Thyroid gland (tissue), 4 donors: Measurements from ENCODE around the gene ZNF143. TPM values are rescaled to one million over a fixed set of nuclear protein-coding genes. Genes with fewer than 3 reads are reported as not detected.

ENCODE experiments used
- DNase-seq, 2 donors: peaks; one replicate each; pipeline ENCODE4 v3.0.0-alpha.2; 2019
- H3K27ac ChIP-seq, 3 donors: fragments of 200-600 bp; sonication (generic); 1 replicate in 2 of 3; 2 replicates in 1 of 3; pipeline ENCODE4 v1.5.1; 2016 to 2019; ENCODE audit warnings: mild to moderate bottlenecking in 1 of 3, moderate library complexity in 1 of 3
- H3K27me3 ChIP-seq: fragments of 200-600 bp; sonication (generic); one replicate; pipeline ENCODE4 v1.5.1; 2019
- H3K36me3 ChIP-seq, 2 donors: fragments of 200-600 bp; sonication (generic); one replicate each; pipeline ENCODE4 v1.5.1; 2016 to 2019
- H3K4me1 ChIP-seq, 2 donors: fragments of 200-600 bp; sonication (generic); one replicate each; pipeline ENCODE4 v1.5.1; 2017 to 2019
- H3K4me3 ChIP-seq, 3 donors: fragments of 200-600 bp; sonication (generic); replicated peaks in 1 of 3; 1 replicate in 2 of 3; 2 replicates in 1 of 3; pipeline ENCODE4 v1.5.1; 2016; ENCODE audit warnings: mild to moderate bottlenecking in 1 of 3
- H3K9me3 ChIP-seq: fragments of 200-600 bp; sonication (generic); one replicate; pipeline ENCODE4 v1.5.1; 2017
- POLR2A ChIP-seq, 2 donors: fragments of 450-650 bp; IDR thresholded peaks; one replicate each; pipeline ENCODE4 v1.6.1; 2017; ENCODE audit warnings: antibody characterized with exemption in 2 of 2, mild to moderate bottlenecking in 2 of 2, moderate library complexity in 1 of 2
- WGBS, 2 donors: methylation state at CpG; one replicate each; pipeline ENCODE4 v1.1.5; 2017; 5-methylcytosine and 5-hydroxymethylcytosine counted together
- intact Hi-C: fragments of 100-400 bp; cut with DNase I; formaldehyde crosslinking; loops from one replicate; pipeline ENCODE4 v1.15.1; 2023
- total RNA-seq, 4 donors: library from RNA; depleted of rRNA; stranded (reverse); fragments of >200 nt; gene quantifications; one replicate each; pipeline ENCODE4 v1.2.3, GENCODE V29; 2016
- TF ChIP-seq, protein P1 (sequence below), 6 experiments: fragments of 200-600 bp in 3 of 6; fragments of 450-650 bp in 3 of 6; sonication (generic) in 3 of 6; IDR thresholded peaks; one replicate each; pipeline ENCODE4 v1.5.1; 2016 to 2019; ENCODE audit warnings: antibody characterized with exemption in 6 of 6, mild to moderate bottlenecking in 2 of 6, inconsistent platforms in 1 of 6, moderate library complexity in 1 of 6

Gene ZNF143
- total RNA-seq, 4 donors from 2014 or later = 16.3 to 26.1 (median 21.1) TPM

DNA sequence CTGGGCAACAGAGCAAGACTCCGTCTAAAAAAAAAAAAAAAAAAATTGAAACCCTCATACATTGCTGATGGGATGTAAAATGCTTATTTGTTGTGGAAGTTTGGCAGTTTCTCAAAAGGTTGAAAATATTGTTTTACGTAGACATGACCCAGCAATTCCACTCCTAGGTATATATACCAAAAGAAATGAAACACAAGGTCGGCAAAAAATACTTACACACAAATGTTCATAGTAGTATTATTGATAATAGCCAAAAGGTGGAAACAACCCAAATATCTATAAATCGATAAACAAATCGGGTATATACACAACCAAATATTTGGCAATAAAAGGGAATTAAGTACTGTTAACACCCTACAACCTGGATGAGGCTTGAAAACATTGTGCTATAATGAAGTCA lies 5.1 kb upstream of the ZNF143 start:
- intact Hi-C loops = no loop called here
- no peak overlapping the region for H3K4me3 ChIP-seq
- H3K27me3 ChIP-seq = no peaks in the 10 kb centered on the region
- H3K4me1 ChIP-seq = peaks cover 4% of the 10 kb centered on the region in 2 donors
- no peak overlapping the region for H3K27ac ChIP-seq
- DNase-seq = no peak
- no peaks in the 10 kb centered on the region for H3K36me3 ChIP-seq
- 93 to 94% methylated on average over 5 of the region's 5 CpGs for WGBS, 2 donors
- TF ChIP-seq, protein P1, sequence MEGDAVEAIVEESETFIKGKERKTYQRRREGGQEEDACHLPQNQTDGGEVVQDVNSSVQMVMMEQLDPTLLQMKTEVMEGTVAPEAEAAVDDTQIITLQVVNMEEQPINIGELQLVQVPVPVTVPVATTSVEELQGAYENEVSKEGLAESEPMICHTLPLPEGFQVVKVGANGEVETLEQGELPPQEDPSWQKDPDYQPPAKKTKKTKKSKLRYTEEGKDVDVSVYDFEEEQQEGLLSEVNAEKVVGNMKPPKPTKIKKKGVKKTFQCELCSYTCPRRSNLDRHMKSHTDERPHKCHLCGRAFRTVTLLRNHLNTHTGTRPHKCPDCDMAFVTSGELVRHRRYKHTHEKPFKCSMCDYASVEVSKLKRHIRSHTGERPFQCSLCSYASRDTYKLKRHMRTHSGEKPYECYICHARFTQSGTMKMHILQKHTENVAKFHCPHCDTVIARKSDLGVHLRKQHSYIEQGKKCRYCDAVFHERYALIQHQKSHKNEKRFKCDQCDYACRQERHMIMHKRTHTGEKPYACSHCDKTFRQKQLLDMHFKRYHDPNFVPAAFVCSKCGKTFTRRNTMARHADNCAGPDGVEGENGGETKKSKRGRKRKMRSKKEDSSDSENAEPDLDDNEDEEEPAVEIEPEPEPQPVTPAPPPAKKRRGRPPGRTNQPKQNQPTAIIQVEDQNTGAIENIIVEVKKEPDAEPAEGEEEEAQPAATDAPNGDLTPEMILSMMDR (IDR thresholded peaks at IDR 0.05) = no peak
- TF ChIP-seq POLR2A (IDR thresholded peaks at IDR 0.05) = no peak
- no peaks in the 10 kb centered on the region for H3K9me3 ChIP-seq

DNA sequence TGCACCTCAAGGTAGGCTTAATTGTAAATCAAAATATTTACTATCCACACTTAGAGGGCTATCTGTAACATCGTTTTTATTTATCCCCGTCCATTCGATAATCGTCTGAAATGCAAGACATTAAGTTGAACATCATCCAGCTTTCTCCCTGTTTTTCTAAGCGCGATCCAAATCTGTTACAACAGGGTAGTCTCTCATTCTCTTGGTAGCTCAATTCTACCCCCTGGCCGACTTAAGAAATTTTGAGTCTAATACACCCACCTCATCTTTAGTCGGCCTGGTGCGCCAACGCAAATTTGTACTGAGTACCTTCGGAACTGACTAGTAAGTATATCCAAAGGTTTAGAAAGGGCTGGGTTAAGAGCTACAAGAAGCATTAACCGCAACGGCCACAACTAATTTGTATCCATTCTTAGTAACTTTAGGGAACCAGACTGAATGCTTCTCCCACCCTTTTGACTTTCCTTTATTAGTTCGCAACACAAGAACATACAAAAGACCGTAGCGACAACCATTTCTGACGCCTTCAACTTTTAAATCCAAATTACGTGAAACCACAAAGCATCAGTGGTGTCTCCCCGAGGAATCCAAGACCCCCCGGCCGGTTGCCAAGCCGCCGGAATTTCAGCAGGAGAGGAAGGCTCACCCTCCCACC lies 1.0 kb upstream of the ZNF143 start:
- Histone ChIP-seq H3K27ac (peak overlapping the region; percentile 96 to 100 (median 97)), H3K9me3 (no peaks in the 10 kb centered on the region), H3K4me3 (peak overlapping the region; percentile 34 to 95 (median 57)), H3K27me3 (no peaks in the 10 kb centered on the region), H3K4me1 (peaks cover 9 to 14% of the 10 kb centered on the region in 2 donors), H3K36me3 (no peaks in the 10 kb centered on the region)
- intact Hi-C loops = no loop called here
- peak; percentile 18 to 21 for DNase-seq
- TF ChIP-seq POLR2A (IDR thresholded peaks at IDR 0.05) = no peak
- TF ChIP-seq, protein P1 (IDR thresholded peaks at IDR 0.05) = no peak
- WGBS, 2 donors = 1 to 2% methylated on average over 23 of the region's 23 CpGs

DNA sequence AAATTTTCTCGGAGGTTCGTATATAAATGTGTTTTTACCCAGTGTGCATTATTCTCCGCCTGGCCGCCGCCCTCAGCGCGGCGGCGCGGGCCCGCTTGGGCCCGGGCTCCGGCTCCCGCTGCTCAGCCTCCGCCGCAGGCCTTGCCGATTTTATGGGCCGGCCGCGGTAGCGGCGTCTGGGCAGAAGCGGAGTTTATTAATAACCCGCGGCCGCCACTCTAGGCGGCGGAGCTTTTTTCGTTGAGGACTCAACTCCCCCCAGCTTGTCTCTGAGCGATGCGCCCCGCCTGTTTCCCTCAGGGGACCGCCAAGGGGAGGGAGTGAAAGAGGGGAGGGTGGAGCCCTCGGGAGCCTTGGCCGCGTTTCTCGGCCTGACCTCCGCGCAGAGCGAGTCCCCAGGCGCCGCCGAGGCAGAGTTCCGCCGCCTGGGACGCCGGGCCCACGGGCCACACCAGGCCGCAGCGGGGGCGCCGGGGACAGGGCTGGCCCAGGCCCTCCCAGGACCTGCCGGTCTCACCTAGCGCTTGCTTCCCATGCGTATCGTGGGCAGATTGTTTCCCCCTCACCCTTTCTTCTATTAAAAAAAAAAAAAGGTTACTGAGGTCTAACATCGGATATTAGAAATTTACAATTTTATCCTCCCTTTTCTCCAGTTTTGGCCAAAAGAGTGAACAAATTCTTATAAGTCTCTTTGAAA lies 399 bp downstream of the ZNF143 start:
- no peaks in the 10 kb centered on the region for H3K27me3 ChIP-seq
- peak overlapping the region; percentile 14 to 74 (median 66) for H3K4me3 ChIP-seq
- no peaks in the 10 kb centered on the region for H3K9me3 ChIP-seq
- peaks cover 9 to 14% of the 10 kb centered on the region in 2 donors for H3K4me1 ChIP-seq
- 0% methylated on average over 25 to 32 of the region's 57 CpGs for WGBS, 2 donors
- intact Hi-C loops = no loop called here
- peak overlapping the region; percentile 98 to 100 (median 100) for H3K27ac ChIP-seq
- no peaks in the 10 kb centered on the region for H3K36me3 ChIP-seq
- DNase-seq = peak; percentile 87 to 90
- TF ChIP-seq, protein P1 (IDR thresholded peaks at IDR 0.05) = peak in 1 of 6 experiments; percentile 13
- TF ChIP-seq POLR2A (IDR thresholded peaks at IDR 0.05) = peak; percentile 81 to 86

DNA sequence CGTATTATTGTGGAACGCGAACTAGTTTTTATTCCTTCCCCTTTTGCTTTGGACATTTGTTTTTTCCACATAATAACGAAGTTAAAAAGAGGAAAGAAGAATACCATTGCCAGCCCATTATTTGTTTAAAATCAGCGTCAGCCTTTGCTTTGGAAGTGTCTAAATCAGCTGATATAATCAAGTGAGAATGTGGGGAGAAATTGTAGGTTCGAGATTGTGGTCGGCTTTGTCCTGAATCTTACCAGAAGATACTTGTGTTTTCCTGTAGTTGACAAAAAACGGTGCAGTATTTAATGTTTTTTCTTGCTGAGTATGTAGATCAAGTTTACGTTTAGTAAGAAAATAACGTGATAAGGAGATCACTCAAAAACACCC lies 935 bp downstream of the ZNF143 start:
- no peaks in the 10 kb centered on the region for H3K27me3 ChIP-seq
- no peaks in the 10 kb centered on the region for H3K36me3 ChIP-seq
- TF ChIP-seq, protein P1 (IDR thresholded peaks at IDR 0.05) = no peak
- TF ChIP-seq POLR2A (IDR thresholded peaks at IDR 0.05) = no peak
- intact Hi-C loops = no loop called here
- WGBS, 2 donors = 5% methylated on average over 10 of the region's 10 CpGs
- peaks cover 9 to 14% of the 10 kb centered on the region in 2 donors for H3K4me1 ChIP-seq
- DNase-seq = no peak
- H3K9me3 ChIP-seq = no peaks in the 10 kb centered on the region
- peak overlapping the region in 2 of 3 donors; percentile 66 to 74 for H3K4me3 ChIP-seq
- peak overlapping the region; percentile 98 to 100 (median 100) for H3K27ac ChIP-seq
